HPDE6-E6E7 (cell line): ENCODE data around the gene VOPP1.

Experiments
- DNase-seq: peaks from one replicate; pipeline ENCODE4 v3.0.0; 2011; ENCODE audit warnings: missing footprints; ENCODE audit errors: extremely low spot score

Gene VOPP1

GRCh38 chr7:55556031-55556430 is 16.3 kb downstream of the VOPP1 start:
- DNase-seq, result no peak

- DNase-seq, result no peak
Observed at GRCh38 chr7:55555160-55555559, 17.1 kb downstream of the VOPP1 start.

DNA sequence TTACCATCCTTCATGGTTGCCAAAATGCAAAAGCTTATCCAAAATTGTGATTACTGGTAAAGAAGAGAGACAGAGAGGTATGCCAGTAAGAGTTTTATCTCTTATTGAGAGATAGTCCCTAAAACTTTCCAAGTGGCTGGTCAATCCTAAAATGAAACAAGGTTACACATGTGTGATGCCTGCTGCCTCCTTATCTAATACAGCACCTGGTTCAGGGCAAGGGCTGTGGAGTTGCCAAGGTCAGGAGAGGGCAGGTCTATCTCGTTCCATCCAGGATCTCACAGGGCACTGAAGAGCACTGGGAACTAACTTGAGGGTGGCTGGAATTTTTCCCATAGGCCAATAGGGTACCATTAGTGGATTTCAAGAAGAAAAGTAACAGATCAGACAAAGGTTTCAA is 18.3 kb downstream of the VOPP1 start:
- DNase-seq, result no peak

DNA sequence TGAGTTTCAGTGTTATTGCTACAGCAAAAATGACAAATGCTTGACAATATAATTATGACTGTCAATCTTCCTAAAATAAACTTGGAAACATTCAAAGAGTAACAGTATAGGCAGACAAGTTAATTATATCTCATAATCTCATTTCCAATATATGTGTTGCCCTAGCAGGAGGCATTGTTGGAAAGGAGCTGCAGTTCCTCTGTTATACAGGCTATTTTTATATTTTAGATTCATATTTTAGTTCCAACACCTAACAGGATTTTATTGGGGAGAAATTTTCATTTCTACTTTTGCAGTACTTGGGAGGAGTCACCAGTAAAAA is 19.3 kb downstream of the VOPP1 start:
- DNase-seq, result no peak

DNA sequence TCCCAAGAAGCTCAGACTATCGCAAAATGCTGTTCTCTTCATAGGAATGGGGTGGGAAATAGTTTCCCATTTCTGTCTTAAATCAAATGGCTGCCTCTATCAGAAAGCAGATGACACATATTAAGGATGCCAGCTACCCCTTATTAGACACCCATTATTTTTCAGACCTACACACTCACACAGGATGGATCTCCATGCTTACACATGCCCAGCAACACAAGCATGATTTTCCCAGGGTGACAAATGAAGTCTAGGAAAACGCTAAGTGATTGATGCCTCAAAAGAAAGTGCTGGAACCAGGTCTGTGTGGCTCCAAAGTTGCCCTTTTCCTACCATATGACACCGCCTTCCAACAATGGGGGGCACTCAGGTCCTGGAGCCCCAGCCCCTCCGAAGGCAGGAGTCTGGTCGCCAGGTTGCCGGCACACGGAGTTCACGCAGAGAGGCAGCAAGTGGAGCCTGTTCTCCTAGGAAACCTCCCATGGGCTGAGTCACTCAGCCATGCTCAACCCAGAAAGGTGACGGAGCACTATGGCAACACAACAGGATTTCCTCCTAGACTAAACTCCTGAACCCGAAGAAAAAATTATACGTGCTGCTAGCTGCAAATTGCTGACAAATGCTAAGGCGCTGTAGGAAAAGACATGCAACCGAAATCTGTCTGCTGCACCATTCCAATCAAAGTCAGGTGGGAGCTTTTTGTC is 19.8 kb downstream of the VOPP1 start:
- DNase-seq, result peak; percentile 91

GRCh38 chr7:55550841-55551537 is 21.3 kb downstream of the VOPP1 start:
- no peak for DNase-seq

- DNase-seq, result no peak
Observed at GRCh38 chr7:55550010-55550663, 22.2 kb downstream of the VOPP1 start.

- no peak for DNase-seq
Observed at GRCh38 chr7:55549457-55549856, 22.8 kb downstream of the VOPP1 start.

DNA sequence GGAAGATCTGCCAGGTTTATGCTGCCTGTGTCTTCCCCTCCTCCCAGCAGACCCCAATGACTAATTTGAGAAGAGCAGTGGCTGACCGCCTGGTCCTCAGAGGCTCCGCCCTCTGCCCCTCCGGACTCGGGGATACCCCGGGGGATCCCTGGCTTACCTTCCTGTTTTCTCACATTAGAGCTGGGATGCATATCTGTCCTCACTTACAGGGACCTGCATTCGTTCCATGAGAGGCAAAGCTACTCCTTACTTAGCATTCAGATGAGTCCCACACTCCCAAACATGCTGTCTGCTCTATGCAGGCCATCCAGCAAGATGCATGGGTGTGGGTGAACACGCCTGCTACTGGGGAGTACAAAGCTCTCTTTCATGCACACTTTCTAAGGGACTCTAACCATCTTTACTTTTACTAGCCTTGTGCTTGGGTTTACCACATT is 24.0 kb downstream of the VOPP1 start:
- no peak for DNase-seq

DNA sequence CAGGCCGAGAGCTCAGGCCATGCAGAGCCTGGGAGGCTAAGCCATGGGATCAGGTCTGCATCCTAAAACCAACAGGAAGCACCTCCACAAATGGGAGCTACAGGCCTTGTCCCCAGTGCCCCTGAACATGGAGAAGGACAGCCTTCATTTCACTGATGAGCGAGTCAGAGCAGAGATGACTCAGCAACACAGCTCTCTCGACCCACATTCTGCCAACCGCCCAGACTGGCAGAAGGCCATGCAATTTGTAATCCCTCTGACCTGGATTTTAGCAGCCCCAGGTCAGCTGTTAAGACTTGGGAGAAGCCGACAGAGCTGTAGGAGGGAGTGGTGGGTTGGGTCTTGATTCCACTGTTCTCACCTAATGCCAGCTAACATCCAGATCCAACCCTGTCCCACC is 25.5 kb downstream of the VOPP1 start:
- DNase-seq, result peak; percentile 92

- no peak for DNase-seq
Observed at GRCh38 chr7:55545496-55545895, 26.8 kb downstream of the VOPP1 start.

DNA sequence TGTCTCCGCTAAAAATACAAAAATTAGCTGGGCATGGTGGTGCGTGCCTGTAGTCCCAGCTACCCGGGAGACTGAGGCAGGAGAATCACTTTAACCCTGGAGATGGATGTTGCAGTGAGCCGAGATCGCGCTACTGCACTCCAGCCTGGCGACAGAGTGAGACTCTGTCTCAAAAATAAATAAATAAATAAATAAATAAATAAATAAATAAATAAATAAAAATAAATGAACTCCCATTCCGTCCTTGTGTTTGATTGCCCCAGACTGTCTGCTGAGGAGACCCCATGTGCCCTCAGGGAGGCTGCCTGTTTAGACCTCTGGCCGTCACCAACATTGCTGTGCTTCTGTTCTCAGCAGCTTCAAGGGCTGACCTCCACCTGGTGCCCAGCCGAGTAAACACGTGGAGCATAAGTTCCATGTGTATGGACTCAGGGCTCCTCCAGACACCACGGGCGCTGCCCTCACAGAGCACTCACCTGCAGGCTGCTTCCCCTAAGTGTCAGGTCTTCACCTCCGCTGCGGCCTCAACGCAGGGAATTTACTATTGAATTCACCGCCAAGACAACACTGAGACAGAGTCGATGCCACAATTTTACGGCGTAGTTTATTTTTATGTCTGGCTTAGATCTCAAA is 32.0 kb downstream of the VOPP1 start:
- DNase-seq, result no peak

DNA sequence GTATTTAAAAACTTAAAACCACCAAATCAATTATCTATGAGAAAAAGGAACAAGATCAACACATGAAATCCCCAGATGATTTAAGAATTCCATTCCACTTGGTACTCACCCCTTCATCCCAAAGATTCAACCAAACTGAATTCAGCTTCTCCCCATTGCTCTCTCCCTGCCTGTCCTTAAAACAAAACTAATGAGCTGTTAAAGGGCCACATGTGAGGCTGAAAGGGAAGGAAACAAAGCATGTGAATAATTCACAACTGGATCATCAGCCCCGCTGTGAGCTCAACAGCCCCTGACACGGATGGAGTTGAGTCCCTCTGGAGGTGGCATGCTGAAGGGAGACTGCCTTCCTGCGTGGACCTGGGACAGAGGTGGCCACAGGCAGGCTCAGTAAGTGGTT is 32.9 kb downstream of the VOPP1 start:
- no peak for DNase-seq

- DNase-seq, result no peak
Observed at GRCh38 chr7:55538538-55538937, 33.8 kb downstream of the VOPP1 start.

GRCh38 chr7:55537458-55537990 is 34.8 kb downstream of the VOPP1 start:
- DNase-seq, result no peak

- DNase-seq, result no peak
Observed at GRCh38 chr7:55536619-55537457, 35.5 kb downstream of the VOPP1 start.

- no peak for DNase-seq
Observed at GRCh38 chr7:55535617-55536016, 36.7 kb downstream of the VOPP1 start.

- no peak for DNase-seq
Observed at GRCh38 chr7:55534916-55535590, 37.2 kb downstream of the VOPP1 start.

DNA sequence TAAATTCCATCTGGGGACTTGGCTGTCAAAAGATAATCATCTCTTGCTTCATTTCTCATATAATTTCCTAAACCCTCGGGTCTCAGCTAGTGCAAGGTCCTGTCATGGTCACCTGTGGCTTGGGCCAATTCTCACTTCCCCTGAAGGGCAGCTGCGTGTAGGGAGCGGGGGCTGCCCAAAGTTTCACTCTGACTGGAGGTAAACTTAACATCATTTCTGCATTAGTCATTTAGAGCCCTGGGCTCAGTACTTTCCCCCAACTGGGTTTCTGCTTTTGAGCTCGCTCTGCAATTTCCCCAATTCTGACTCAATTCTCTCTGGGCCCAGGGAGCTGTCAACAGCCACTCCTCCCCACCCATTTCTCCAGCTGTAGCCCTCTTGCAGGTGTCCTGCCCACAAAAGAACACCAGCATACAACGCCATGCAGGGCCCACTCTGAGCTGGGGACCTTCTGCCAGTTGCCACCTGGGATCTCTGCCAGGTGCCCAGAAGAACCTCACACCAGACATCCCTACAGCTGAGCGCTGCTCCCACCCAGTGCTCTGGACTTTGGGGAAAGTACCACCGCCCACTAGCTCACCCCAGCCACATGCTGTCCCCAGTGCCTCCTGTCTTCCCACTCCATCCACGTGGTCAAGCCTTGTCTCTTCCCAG is 37.9 kb downstream of the VOPP1 start:
- DNase-seq, result peak; percentile 41

DNA sequence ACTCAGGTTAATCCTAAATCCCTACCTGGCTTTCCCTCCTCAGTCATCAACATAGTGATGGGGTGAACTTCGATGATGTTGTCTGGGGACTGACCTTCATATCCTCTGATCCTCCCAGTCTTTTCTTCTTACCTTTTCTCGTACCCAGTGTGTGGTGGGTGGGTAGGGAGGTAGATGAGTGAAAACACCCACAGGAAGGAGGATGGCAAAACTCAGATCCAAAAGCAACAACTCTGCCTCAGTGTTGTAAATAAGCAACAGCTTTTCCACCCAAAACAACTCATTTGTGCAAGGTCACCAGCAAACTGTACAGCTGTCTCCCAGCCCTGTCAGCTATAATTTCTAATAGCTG is 38.6 kb downstream of the VOPP1 start:
- DNase-seq, result no peak
